Esophagus squamous epithelium (tissue), 4 donors: ENCODE results near the gene METTL1.

Experiments used
- POLR2A ChIP-seq, 4 donors: fragments of 450-650 bp; IDR thresholded peaks; one replicate each; pipeline ENCODE4 v1.6.1; 2017; ENCODE audit warnings: antibody characterized with exemption in 4 of 4, mild to moderate bottlenecking in 4 of 4, moderate library complexity in 3 of 4
- TF ChIP-seq, protein P1 (sequence below), 6 experiments: fragments of 450-650 bp in 4 of 6; fragments of 200-600 bp in 2 of 6; sonication (generic) in 2 of 6; IDR thresholded peaks; one replicate each; pipeline ENCODE4 v1.5.1; 2016 to 2019; ENCODE audit warnings: antibody characterized with exemption in 6 of 6, mild to moderate bottlenecking in 4 of 6, moderate library complexity in 4 of 6

DNA sequence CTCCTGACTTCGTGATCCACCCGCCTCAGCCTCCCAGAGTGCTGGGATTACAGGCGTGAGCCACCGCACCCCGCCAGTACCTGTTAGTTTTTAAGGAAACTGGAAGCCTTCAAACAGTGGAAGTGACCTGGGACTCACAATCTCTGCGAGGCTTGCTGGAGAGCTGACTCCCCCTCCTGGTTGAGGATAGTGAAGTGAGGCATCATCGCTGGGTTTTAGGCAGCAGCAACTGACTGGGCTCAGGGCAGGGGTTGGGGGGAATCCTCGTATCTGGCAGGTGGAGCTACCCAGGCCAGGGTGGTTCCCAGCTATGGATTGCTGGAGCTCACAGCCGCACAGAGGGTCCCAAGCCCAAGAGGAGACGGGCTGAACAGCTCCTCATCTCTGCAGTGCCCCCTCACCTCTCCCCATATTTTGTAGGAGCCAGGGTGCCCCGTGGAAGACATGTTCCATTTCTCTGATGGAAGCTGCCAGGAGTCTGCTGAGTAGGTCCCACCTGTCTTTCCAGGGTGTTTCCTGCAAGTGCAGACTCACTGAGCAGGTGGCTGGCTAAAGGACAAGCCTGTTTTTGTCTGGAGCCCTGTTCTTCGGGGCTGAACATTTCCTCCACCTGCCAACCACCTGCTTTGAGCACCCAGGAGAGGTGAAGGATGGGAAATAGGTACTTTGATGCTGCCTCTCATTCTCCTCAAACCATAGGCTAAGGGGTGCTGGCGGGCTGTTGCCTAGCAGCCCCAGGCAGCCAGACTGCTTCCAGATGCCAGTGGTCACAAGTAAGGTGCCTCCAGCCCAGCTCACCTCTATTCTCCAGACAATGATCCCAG is 43.5 kb upstream of the METTL1 start:
- TF ChIP-seq, protein P1, sequence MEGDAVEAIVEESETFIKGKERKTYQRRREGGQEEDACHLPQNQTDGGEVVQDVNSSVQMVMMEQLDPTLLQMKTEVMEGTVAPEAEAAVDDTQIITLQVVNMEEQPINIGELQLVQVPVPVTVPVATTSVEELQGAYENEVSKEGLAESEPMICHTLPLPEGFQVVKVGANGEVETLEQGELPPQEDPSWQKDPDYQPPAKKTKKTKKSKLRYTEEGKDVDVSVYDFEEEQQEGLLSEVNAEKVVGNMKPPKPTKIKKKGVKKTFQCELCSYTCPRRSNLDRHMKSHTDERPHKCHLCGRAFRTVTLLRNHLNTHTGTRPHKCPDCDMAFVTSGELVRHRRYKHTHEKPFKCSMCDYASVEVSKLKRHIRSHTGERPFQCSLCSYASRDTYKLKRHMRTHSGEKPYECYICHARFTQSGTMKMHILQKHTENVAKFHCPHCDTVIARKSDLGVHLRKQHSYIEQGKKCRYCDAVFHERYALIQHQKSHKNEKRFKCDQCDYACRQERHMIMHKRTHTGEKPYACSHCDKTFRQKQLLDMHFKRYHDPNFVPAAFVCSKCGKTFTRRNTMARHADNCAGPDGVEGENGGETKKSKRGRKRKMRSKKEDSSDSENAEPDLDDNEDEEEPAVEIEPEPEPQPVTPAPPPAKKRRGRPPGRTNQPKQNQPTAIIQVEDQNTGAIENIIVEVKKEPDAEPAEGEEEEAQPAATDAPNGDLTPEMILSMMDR (IDR thresholded peaks at IDR 0.05) = no peak
- no peak for TF ChIP-seq POLR2A (IDR thresholded peaks at IDR 0.05)
